Fibroblast of mammary gland (primary cell): ENCODE measurements around the gene REV1.

Source experiments
- DNase-seq: peaks from one replicate; pipeline ENCODE4 v3.0.0-alpha.2; 2010; ENCODE audit warnings: low read depth
- H3K4me3 ChIP-seq: 2 replicates; pipeline ENCODE4 v1.5.1; 2011; ENCODE audit warnings: low read depth, mild to moderate bottlenecking, low read length, moderate library complexity; ENCODE audit not compliant: control insufficient read depth
- CTCF ChIP-seq: conservative IDR thresholded peaks from 2 replicates; pipeline ENCODE4 v1.5.1; 2011; ENCODE audit warnings: low read depth, low read length, inconsistent platforms; ENCODE audit not compliant: control insufficient read depth, insufficient read depth

REV1 gene

GRCh38 chr2:99399795-99400194 is 90.0 kb downstream of the REV1 start:
- H3K4me3 ChIP-seq = no peak overlapping the region
- DNase-seq = no peak
- no peak for TF ChIP-seq CTCF

GRCh38 chr2:99399063-99399462 is 90.8 kb downstream of the REV1 start:
- no peak for DNase-seq
- no peak overlapping the region for H3K4me3 ChIP-seq
- no peak for TF ChIP-seq CTCF

DNA sequence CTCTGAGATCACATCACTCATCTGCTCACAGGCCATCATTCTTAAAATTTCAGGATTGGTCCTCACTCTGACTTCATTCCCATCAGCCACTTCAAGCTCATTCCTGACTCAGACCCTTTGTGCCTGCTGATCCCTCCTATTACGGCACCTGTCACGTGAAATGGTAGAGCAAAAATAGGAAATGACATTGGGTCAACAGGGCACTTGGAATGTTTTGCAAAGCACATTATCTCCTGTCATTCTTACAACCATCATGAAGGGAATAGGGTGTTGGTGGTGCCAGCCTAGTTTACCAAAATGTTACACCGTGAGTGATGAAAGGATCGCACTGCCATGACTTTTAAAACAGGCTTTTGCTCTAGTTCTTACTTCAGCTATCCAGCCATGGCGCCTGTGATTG is 91.5 kb downstream of the REV1 start:
- H3K4me3 ChIP-seq = no peak overlapping the region
- DNase-seq = no peak
- no peak for TF ChIP-seq CTCF

DNA sequence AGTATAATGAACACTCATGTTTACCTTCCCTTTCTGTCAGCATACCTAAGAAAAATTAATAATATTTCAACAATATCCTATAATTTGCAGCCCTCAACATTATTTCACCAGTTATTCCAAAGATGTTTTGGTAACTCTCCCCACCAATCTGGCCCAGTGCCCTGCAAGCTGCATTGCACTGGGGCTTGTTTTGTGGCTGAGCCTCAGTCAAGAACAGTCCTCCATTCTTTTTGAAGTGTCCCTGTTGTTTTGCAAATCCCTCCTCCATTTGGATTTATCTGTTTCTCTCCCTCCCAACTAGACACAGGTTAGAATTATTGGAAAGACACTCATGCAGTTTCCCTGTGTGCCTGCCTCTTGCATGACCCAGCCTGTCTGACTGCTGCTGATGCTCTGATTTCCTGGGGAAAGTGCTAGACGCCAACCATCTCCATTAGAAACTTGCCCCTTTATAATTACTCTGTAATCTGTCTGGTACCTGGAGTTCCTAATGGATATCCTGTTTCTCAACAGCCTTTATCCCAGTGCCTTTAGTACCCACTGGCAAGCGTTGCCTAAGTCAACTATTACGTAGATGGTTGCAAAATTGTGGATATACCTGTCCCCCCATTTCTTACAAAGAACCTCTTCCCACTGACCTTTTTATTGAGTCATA is 92.4 kb downstream of the REV1 start:
- TF ChIP-seq CTCF = no peak
- H3K4me3 ChIP-seq = no peak overlapping the region
- DNase-seq = no peak

DNA sequence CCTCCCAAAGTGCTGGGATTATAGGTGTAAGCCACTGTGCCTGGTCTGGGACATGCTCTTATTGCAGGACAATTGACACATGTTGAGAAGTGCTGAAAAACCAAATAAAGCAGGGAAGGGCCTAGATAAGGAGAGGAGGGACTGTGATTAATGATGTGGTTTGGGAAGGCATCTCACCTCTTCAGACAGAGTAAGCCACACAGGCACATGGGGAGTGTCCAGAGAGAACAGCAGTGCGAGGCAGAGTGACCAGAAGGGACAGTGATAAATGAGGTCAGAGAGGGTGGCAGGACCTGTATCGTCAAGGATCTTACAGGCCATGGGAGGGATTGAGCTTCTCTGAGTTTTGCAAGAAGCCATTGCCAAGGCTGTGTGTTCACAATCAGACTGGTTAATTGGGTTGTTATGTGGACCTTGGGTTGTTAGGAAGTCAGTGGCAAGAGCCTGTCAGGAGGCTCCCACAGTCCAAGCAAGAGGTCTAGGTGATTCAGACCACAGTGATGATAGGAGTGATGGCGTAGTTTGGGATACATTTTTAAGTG is 94.2 kb downstream of the REV1 start:
- no peak for TF ChIP-seq CTCF
- no peak overlapping the region for H3K4me3 ChIP-seq
- no peak for DNase-seq

- no peak overlapping the region for H3K4me3 ChIP-seq
- DNase-seq = peak; percentile 26
- no peak for TF ChIP-seq CTCF
Measured at GRCh38 chr2:99389946-99390345, 99.9 kb downstream of the REV1 start.
